Measurements from ENCODE around the gene IFNL2. TPM values are rescaled to one million over a fixed set of nuclear protein-coding genes. Genes with fewer than 3 reads are reported as not detected.
"Not testable (repeated sequence)": the region's sequence is repeated elsewhere in the genome, so short reads cannot be mapped to it uniquely, and the experiment has no call there.

Gene IFNL2
- not detected in 2 replicates for total RNA-seq (2011; cell fraction: chromatin; rRNA removed; ENCODE audit: low replicate concordance)
- not detected in 2 replicates for total RNA-seq (2011; cell fraction: nucleolus; rRNA removed)
- total RNA-seq (2011; cell fraction: nucleoplasm; rRNA removed) = not detected in 2 replicates
- not detected in 2 replicates for total RNA-seq (2014; rRNA removed)
- total RNA-seq (2014; rRNA removed; fragmentation: Illumina TruSeq; extraction: Trizol) = not detected in 2 replicates
- total RNA-seq (2015; rRNA removed; fragmentation: Illumina TruSeq; extraction: Trizol) = not detected in 2 replicates
- total RNA-seq (2021) = not detected in 2 replicates
- not detected in 2 replicates for polyA plus RNA-seq (2011; rRNA removed)
- polyA plus RNA-seq (2011; cell fraction: cytosol; rRNA removed) = not detected in 2 replicates
- polyA plus RNA-seq (2011; cell fraction: nucleus; rRNA removed) = not detected in 2 replicates
- not detected in 2 replicates for polyA plus RNA-seq (2012)
- polyA plus RNA-seq (2014; fragmentation: Illumina TruSeq; extraction: Trizol) = not detected in 2 replicates
- polyA plus RNA-seq (2014; fragmentation: Nextera tagmentation; extraction: Ambion mirVana) = not detected
- not detected in 2 replicates for polyA plus RNA-seq (2014; rRNA removed)
- not detected in 2 replicates for polyA minus RNA-seq (2011; rRNA and poly(A)+ RNA removed)
- not detected in 2 replicates for polyA minus RNA-seq (2011; cell fraction: cytosol; rRNA and poly(A)+ RNA removed)
- polyA minus RNA-seq (2011; cell fraction: nucleus; rRNA and poly(A)+ RNA removed) = not detected in 2 replicates
- Bru-seq, nascent RNA = not detected
- not detected for BruChase-seq, experiment 1, labeled RNA remaining after a 2-hour chase
- BruChase-seq, experiment 2, labeled RNA remaining after a 6-hour chase = not detected
- long read RNA-seq, experiment 1 = 0 reads
- long read RNA-seq, experiment 2 = 0 reads
- long read RNA-seq, experiment 3 = 0 reads

DNA sequence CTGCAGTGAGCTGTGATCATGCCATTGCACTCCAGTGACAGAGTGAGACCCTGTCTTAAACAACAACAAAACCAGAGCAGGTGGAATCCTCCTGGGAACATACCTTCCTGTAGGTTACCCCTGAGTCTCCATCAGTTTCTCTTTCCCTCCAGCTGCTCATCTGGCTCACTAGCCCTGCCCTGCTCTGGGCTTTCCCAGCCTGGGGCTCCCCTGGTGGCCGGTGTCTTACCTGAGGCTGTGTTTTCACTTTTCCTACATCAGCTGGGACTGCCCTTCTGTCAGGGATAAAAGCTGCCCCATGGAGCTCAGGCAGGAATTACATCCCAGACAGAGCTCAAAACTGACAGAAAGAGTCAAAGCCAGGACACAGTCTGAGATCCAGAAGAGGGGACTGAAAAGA is at the start of gene IFNL2:
Gene IFNL2 (plus strand): TSS at position 312 of the 400 bp plus-strand sequence. CDS start 173 bp downstream, outside the sequence.
- POLR2A ChIA-PET = interaction anchor here (0.6 kb wide), 1 partner anchor 49 kb away, joined by 4 read pairs; no protein-coding TSS in a partner anchor
- ATAC-seq (peak; percentile 89), FAIRE-seq (peak; percentile 83)
- H3K36me3 ChIP-seq (ENCODE audit: control insufficient read depth, insufficient read depth, low read length); H3K4me2 ChIP-seq (ENCODE audit: insufficient read depth, low read length); intact Hi-C loops (cut with micrococcal nuclease); H3K4me3 ChIP-seq; CTCF ChIA-PET (ENCODE audit: low intra/inter-chr PET ratio); H4K20me1 ChIP-seq (replicated peaks; ENCODE audit: control insufficient read depth, insufficient read depth, low read length); H3K9ac ChIP-seq (ENCODE audit: insufficient read depth in 1 of 2, low read depth in 2 of 2, low read length in 2 of 2); H3K79me2 ChIP-seq (ENCODE audit: control insufficient read depth, insufficient read depth, low read length); H3K27ac ChIP-seq (ENCODE audit: extremely low read depth, low read depth, low read length); DNase-seq (ENCODE audit: extremely low read depth in 1 of 4, low spot score in 3 of 4); H3K9me1 ChIP-seq (ENCODE audit: control insufficient read depth, insufficient read depth, low read length); in situ Hi-C loops (cut with MboI); H2AFZ ChIP-seq (ENCODE audit: low read depth, low read length); BruUV-seq (replicated peaks); H3K27me3 ChIP-seq (ENCODE audit: control insufficient read depth in 2 of 2, insufficient read depth in 2 of 2, low read length in 2 of 2); H3K9me3 ChIP-seq (replicated peaks; ENCODE audit: control insufficient read depth, insufficient read depth, low read depth, low read length): not testable (repeated sequence)
- H3K4me1 ChIP-seq (replicated peaks in 1 of 2; ENCODE audit: control insufficient read depth in 2 of 2, insufficient read depth in 2 of 2, low read length in 2 of 2) = peaks cover 0 to 22% of the 10 kb centered on the region in 2 experiments; a peak in 2 of 5 replicates
- WGBS (ENCODE audit: insufficient coverage, low coverage, missing lambda C conversion rate) = no CpG with 5 or more reads among the region's 1 CpG

DNA sequence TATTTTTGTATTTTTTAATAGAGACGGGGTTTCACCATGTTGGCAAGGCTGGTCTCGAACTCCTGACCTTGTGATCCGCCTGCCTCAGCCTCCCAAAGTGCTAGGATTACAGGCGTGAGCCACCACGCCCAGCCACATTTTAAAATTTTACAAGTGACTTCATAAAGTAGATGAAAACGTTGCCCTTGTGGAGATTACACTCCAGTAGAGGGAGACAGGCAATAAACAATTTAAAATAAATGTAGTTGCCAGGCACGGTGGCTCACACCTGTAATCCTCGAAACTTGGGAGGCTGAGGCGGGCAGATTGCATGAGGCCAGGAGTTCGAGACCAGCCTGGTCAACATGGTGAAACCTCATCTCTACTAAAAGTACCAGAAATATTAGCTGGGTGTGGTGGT is 49.1 kb upstream of the IFNL2 start:
- FAIRE-seq; ATAC-seq; H3K9me1 ChIP-seq (ENCODE audit: control insufficient read depth, insufficient read depth, low read length); H3K9ac ChIP-seq (ENCODE audit: insufficient read depth in 1 of 2, low read depth in 2 of 2, low read length in 2 of 2); H4K20me1 ChIP-seq (replicated peaks; ENCODE audit: control insufficient read depth, insufficient read depth, low read length); H3K36me3 ChIP-seq (ENCODE audit: control insufficient read depth, insufficient read depth, low read length); H3K4me2 ChIP-seq (ENCODE audit: insufficient read depth, low read length); H3K4me1 ChIP-seq (replicated peaks in 1 of 2; ENCODE audit: control insufficient read depth in 2 of 2, insufficient read depth in 2 of 2, low read length in 2 of 2); H2AFZ ChIP-seq (ENCODE audit: low read depth, low read length); H3K4me3 ChIP-seq; H3K79me2 ChIP-seq (ENCODE audit: control insufficient read depth, insufficient read depth, low read length); in situ Hi-C loops (cut with MboI); intact Hi-C loops (cut with micrococcal nuclease); BruUV-seq (replicated peaks); H3K27ac ChIP-seq (ENCODE audit: extremely low read depth, low read depth, low read length); H3K9me3 ChIP-seq (replicated peaks; ENCODE audit: control insufficient read depth, insufficient read depth, low read depth, low read length); DNase-seq (ENCODE audit: extremely low read depth in 1 of 4, low spot score in 3 of 4): not testable (repeated sequence)
- H3K27me3 ChIP-seq (ENCODE audit: control insufficient read depth in 2 of 2, insufficient read depth in 2 of 2, low read length in 2 of 2) = peaks cover 0 to 18% of the 10 kb centered on the region in 2 experiments; a peak in 3 of 5 replicates
- under 1% methylated on average over 10 of the region's 10 CpGs for WGBS (ENCODE audit: insufficient coverage, low coverage, missing lambda C conversion rate)
- ChIA-PET CTCF (ENCODE audit: low intra/inter-chr PET ratio) (interaction anchor here (1.0 kb wide), 1 partner anchor 193 kb away, joined by 4 read pairs; the partner anchor contains the start of gene PLEKHG2), POLR2A (interaction anchor here (0.6 kb wide), 2 partner anchors 49 to 96 kb away, joined by 4 read pairs; no protein-coding TSS in a partner anchor)
- TF ChIP-seq, protein P1, sequence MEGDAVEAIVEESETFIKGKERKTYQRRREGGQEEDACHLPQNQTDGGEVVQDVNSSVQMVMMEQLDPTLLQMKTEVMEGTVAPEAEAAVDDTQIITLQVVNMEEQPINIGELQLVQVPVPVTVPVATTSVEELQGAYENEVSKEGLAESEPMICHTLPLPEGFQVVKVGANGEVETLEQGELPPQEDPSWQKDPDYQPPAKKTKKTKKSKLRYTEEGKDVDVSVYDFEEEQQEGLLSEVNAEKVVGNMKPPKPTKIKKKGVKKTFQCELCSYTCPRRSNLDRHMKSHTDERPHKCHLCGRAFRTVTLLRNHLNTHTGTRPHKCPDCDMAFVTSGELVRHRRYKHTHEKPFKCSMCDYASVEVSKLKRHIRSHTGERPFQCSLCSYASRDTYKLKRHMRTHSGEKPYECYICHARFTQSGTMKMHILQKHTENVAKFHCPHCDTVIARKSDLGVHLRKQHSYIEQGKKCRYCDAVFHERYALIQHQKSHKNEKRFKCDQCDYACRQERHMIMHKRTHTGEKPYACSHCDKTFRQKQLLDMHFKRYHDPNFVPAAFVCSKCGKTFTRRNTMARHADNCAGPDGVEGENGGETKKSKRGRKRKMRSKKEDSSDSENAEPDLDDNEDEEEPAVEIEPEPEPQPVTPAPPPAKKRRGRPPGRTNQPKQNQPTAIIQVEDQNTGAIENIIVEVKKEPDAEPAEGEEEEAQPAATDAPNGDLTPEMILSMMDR (IDR thresholded peaks at IDR 0.05 in 2 of 3, conservative IDR thresholded peaks at IDR 0.05 in 1 of 3; ENCODE audit: insufficient read depth in 2 of 3, low read depth in 1 of 3, low read length in 3 of 3) = peak in 2 of 3 experiments; percentile 7 to 33; a peak in 1 of 6 replicates
- 0 out of 2 replicates have a peak, but pooled peaks have one; percentile 23 for TF ChIP-seq ADNP (tag; IDR thresholded peaks at IDR 0.05)

Measured in K562 (cell line).